K562 (cell line): ENCODE results near the gene FARP1. TPM values are rescaled to one million over a fixed set of nuclear protein-coding genes. Genes with fewer than 3 reads are reported as not detected.

Source experiments
- ATAC-seq: fragments of 200-7000 bp; cut with Tn5 transposase; 3 replicates; pipeline ENCODE4 v1.9.1; 2020; ENCODE audit warnings: moderate library complexity
- BruUV-seq: library from RNA; stranded (reverse); fragments of 400-500 nt; replicated peaks from 2 replicates; lab custom pipeline; 2021; lab: Mats Ljungman, UMichigan
- CTCF ChIA-PET: fragments of 300-600 bp; formaldehyde crosslinking; extraction: SDS; loops from one replicate; lab custom pipeline; 2021; ENCODE audit warnings: low intra/inter-chr PET ratio; lab: Yijun Ruan, JAX
- POLR2A ChIA-PET: fragments of 300-600, 350-650 bp; sonication (Branson Sonifier 250); formaldehyde crosslinking; extraction: SDS; loops from one replicate; lab custom pipeline; 2021; ENCODE audit warnings: antibody characterized with exemption, inconsistent platforms; lab: Yijun Ruan, JAX
- DNase-seq, 4 experiments: peaks; one replicate each; pipeline versions ENCODE4 v3.0.0 to v3.0.0-alpha.2; 2011 to 2018; ENCODE audit warnings: low spot score in 3 of 4, mixed read lengths in 3 of 4; ENCODE audit errors: extremely low read depth in 1 of 4
- FAIRE-seq: peaks from 2 replicates; lab custom pipeline; 2011; peaks lifted over from hg19 to GRCh38; lab: Jason Lieb, UNC
- H2AFZ ChIP-seq: 2 replicates; pipeline ENCODE4 v1.6.0; 2011; ENCODE audit warnings: low read depth, low read length, control low read depth, inconsistent platforms
- H3K27ac ChIP-seq: fragments of 200-600 bp; 3 replicates; pipeline ENCODE4 v1.8.0; 2011; ENCODE audit warnings: low read depth, mild to moderate bottlenecking, control low read depth, inconsistent platforms, low read length, moderate library complexity, mixed read lengths; ENCODE audit errors: extremely low read depth
- H3K27me3 ChIP-seq, 2 experiments: fragments of 300-600 bp in 1 of 2; 2 replicates in 1 of 2; 3 replicates in 1 of 2; pipeline versions ENCODE4 v1.6.0 to v1.8.0; 2011; ENCODE audit warnings: inconsistent platforms in 2 of 2, low read length in 2 of 2, mild to moderate bottlenecking in 1 of 2, mixed read lengths in 1 of 2, moderate library complexity in 1 of 2; ENCODE audit not compliant: control insufficient read depth in 2 of 2, insufficient read depth in 2 of 2
- H3K36me3 ChIP-seq: fragments of 300-600 bp; 3 replicates; pipeline ENCODE4 v1.8.0; 2011; ENCODE audit warnings: mild to moderate bottlenecking, low read length, inconsistent platforms; ENCODE audit not compliant: control insufficient read depth, insufficient read depth
- H3K4me1 ChIP-seq, 2 experiments: fragments of 200-600 bp in 1 of 2; replicated peaks in 1 of 2; 2 replicates in 1 of 2; 3 replicates in 1 of 2; pipeline versions ENCODE4 v1.5.1 to v1.8.0; 2011; ENCODE audit warnings: inconsistent platforms in 2 of 2, low read length in 2 of 2, mild to moderate bottlenecking in 1 of 2, mixed read lengths in 1 of 2, moderate library complexity in 1 of 2; ENCODE audit not compliant: control insufficient read depth in 2 of 2, insufficient read depth in 2 of 2
- H3K4me2 ChIP-seq: 2 replicates; pipeline ENCODE4 v1.6.1; 2011; ENCODE audit warnings: low read length, control low read depth, inconsistent platforms, mixed read lengths; ENCODE audit not compliant: insufficient read depth
- H3K4me3 ChIP-seq: fragments of 200-600 bp; sonication (generic), shearing (Covaris generic); 2 replicates; pipeline ENCODE4 v1.5.1; 2016; ENCODE audit warnings: control low read depth, inconsistent platforms
- H3K79me2 ChIP-seq: fragments of 200-600 bp; 3 replicates; pipeline ENCODE4 v1.8.0; 2011; ENCODE audit warnings: low read length, inconsistent platforms; ENCODE audit not compliant: control insufficient read depth, insufficient read depth
- H3K9ac ChIP-seq, 2 experiments: 2 replicates each; pipeline versions ENCODE4 v1.6.0 to v1.6.1; 2011; ENCODE audit warnings: low read depth in 2 of 2, low read length in 2 of 2, control low read depth in 1 of 2, inconsistent platforms in 1 of 2, mild to moderate bottlenecking in 1 of 2, mixed read lengths in 1 of 2; ENCODE audit not compliant: insufficient read depth in 1 of 2
- H3K9me1 ChIP-seq: one replicate; pipeline ENCODE4 v1.6.0; 2011; ENCODE audit warnings: inconsistent platforms, mild to moderate bottlenecking, low read length, moderate library complexity; ENCODE audit not compliant: control insufficient read depth, insufficient read depth
- H3K9me3 ChIP-seq: replicated peaks from 2 replicates; pipeline ENCODE4 v1.5.1; 2011; ENCODE audit warnings: low read depth, low read length, inconsistent platforms; ENCODE audit not compliant: control insufficient read depth, insufficient read depth
- H4K20me1 ChIP-seq: replicated peaks from 2 replicates; pipeline ENCODE4 v1.6.1; 2011; ENCODE audit warnings: low read length, inconsistent platforms, mixed read lengths; ENCODE audit not compliant: control insufficient read depth, insufficient read depth
- DACH1 ChIP-seq: fragments of 450-650 bp; IDR thresholded peaks from 2 replicates; pipeline ENCODE4 v1.6.1; 2018; ENCODE audit not compliant: partially characterized antibody
- MEF2D ChIP-seq: conservative IDR thresholded peaks from 2 replicates; pipeline ENCODE4 v1.6.1; 2016; ENCODE audit warnings: low read depth, missing genetic modification characterization, missing compliant biosample characterization
- ZKSCAN8 ChIP-seq: fragments of 200-800 bp; sonication (Bioruptor generic); IDR thresholded peaks from 2 replicates; pipeline ENCODE4 v1.6.1; 2016; ENCODE audit warnings: missing genetic modification characterization, missing compliant biosample characterization
- ZNF347 ChIP-seq: fragments of 450-650 bp; formaldehyde crosslinking; IDR thresholded peaks from 2 replicates; pipeline ENCODE4 v1.4.0; 2020; ENCODE audit warnings: low read depth, mild to moderate bottlenecking, moderate library complexity
- WGBS: fragments of 100-300 bp; shearing (Covaris generic); methylation state at CpG from one replicate; pipeline ENCODE4 v1.1.6; 2016; ENCODE audit warnings: low coverage, mixed read lengths; ENCODE audit not compliant: insufficient coverage; ENCODE audit errors: missing lambda C conversion rate; 5-methylcytosine and 5-hydroxymethylcytosine counted together
- in situ Hi-C: fragments of 300-500 bp; cut with MboI; formaldehyde crosslinking; loops from 4 replicates; pipeline ENCODE4 v1.15.0; 2018; ENCODE audit warnings: inconsistent platforms, mixed read lengths
- intact Hi-C: fragments of 100-400 bp; cut with micrococcal nuclease; formaldehyde crosslinking; loops from 2 replicates; pipeline ENCODE4 v1.14.2; 2022
- polyA plus RNA-seq, 8 experiments: library from polyadenylated mRNA; depleted of rRNA in 4 of 8; stranded (reverse) in 5 of 8; unstranded in 3 of 8; fragments of >200 nt; fragmentation: Nextera tagmentation in 2 of 8; fragmentation: Illumina TruSeq in 1 of 8; extraction: Ambion mirVana in 2 of 8; extraction: Trizol in 1 of 8; gene quantifications; 2 replicates each; pipeline versions ENCODE4 v1.2.1 to v1.2.3, GENCODE V29; 2011 to 2014; ENCODE audit warnings: inconsistent platforms in 1 of 8, missing spikeins in 1 of 8
- total RNA-seq, 7 experiments: library from RNA; depleted of rRNA in 6 of 7; stranded (reverse); fragments of >200 nt in 6 of 7; fragmentation: Illumina TruSeq in 2 of 7; extraction: Trizol in 2 of 7; gene quantifications; 2 replicates each; pipeline versions ENCODE4 v1.2.1 to v1.2.3, GENCODE V29; 2011 to 2021; ENCODE audit warnings: low replicate concordance in 1 of 7
- TF ChIP-seq, protein P1 (sequence below), 2 experiments: IDR thresholded peaks; 2 replicates each; pipeline ENCODE4 v1.6.1; 2012; ENCODE audit warnings: improper control_type of control experiment in 2 of 2, low read depth in 2 of 2, low read length in 2 of 2, borderline replicate concordance in 1 of 2
- TF ChIP-seq, protein P2 (sequence below): fragments of 250-450 bp; sonication (Bioruptor Pico); IDR thresholded peaks from 2 replicates; pipeline ENCODE4 v1.8.0; 2021; ENCODE audit warnings: moderate library complexity, mild to moderate bottlenecking, inconsistent platforms

FARP1 gene
- total and polyA plus RNA-seq, 9 of the 15 experiments (the other 6 are each of a cell fraction or from before 2014, with no cell fraction given): 0.03 to 0.29 (median 0.05) TPM; not detected in 3

DNA sequence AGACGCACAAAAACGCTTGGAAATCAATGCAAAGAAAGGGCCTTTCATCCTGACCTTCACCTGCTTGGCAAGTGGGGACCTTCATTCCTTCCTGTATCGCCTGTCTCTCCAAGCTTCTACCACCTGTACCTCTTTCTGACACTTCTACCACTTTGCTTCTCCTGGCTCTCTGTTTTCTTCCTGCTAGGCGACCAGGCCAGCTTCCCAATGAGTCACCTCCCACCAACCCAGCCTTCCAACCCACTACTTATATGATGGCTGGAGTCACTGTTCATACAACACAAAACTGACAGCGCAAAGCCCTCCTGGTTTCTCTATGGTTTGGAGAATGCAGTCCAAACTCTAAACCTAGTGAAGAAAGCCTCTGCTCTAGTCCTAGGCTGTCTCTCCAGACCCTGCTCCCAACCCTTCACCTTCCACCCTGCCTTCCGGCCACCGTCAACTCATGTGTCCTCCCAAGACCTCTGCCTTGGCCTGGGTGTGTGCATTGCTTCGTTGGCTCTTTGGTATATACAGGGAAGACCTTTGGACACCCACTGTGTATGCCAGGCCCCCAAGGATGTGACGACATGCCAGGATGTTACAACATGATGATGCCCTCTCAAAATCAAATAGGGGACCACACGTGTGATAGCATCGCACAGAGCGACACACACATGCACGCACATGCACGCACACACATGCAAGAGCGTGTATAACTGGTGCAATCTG lies 285.5 kb downstream of the FARP1 start (continued):
- TF ChIP-seq, protein P1, sequence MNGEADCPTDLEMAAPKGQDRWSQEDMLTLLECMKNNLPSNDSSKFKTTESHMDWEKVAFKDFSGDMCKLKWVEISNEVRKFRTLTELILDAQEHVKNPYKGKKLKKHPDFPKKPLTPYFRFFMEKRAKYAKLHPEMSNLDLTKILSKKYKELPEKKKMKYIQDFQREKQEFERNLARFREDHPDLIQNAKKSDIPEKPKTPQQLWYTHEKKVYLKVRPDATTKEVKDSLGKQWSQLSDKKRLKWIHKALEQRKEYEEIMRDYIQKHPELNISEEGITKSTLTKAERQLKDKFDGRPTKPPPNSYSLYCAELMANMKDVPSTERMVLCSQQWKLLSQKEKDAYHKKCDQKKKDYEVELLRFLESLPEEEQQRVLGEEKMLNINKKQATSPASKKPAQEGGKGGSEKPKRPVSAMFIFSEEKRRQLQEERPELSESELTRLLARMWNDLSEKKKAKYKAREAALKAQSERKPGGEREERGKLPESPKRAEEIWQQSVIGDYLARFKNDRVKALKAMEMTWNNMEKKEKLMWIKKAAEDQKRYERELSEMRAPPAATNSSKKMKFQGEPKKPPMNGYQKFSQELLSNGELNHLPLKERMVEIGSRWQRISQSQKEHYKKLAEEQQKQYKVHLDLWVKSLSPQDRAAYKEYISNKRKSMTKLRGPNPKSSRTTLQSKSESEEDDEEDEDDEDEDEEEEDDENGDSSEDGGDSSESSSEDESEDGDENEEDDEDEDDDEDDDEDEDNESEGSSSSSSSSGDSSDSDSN (IDR thresholded peaks at IDR 0.05; ENCODE audit: borderline replicate concordance in 1 of 2, low read depth in 2 of 2, low read length in 2 of 2): no peak

DNA sequence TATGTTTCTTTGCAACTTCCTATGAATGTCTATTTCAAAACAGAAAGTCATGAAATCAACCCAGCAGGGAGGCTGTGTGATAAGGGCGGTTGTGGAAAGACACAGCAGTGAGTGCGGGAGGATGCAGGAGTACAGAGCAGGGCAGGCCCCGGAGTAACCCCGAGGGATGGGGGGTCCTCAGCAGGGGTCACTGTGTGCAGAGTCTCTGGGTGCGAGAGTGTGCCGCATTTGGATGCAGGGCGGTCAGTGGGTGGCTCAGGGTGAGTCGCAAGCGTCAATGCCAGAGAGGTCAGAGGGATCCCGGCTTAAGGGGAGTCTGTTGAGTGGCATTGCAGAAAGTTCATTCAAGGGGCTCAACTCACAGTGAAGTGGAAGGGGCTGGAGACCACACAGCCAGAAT lies 286.2 kb downstream of the FARP1 start:
- no peak overlapping the region for H2AFZ ChIP-seq
- 0% methylated on average over 5 of the region's 10 CpGs for WGBS
- TF ChIP-seq, protein P2, sequence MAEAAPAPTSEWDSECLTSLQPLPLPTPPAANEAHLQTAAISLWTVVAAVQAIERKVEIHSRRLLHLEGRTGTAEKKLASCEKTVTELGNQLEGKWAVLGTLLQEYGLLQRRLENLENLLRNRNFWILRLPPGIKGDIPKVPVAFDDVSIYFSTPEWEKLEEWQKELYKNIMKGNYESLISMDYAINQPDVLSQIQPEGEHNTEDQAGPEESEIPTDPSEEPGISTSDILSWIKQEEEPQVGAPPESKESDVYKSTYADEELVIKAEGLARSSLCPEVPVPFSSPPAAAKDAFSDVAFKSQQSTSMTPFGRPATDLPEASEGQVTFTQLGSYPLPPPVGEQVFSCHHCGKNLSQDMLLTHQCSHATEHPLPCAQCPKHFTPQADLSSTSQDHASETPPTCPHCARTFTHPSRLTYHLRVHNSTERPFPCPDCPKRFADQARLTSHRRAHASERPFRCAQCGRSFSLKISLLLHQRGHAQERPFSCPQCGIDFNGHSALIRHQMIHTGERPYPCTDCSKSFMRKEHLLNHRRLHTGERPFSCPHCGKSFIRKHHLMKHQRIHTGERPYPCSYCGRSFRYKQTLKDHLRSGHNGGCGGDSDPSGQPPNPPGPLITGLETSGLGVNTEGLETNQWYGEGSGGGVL (CRISPR knock-in tag): no peak
- no peak for TF ChIP-seq DACH1
- TF ChIP-seq MEF2D (tag): no peak
- no peak for TF ChIP-seq ZKSCAN8 (CRISPR knock-in tag)
- no peak for TF ChIP-seq ZNF347 (CRISPR knock-in tag)
- H3K36me3 ChIP-seq: no peaks in the 10 kb centered on the region
- H3K4me3 ChIP-seq: no peak overlapping the region
- no peak overlapping the region for H3K4me2 ChIP-seq
- no peak for DNase-seq
- no peak for FAIRE-seq
- peaks cover 17 to 62% of the 10 kb centered on the region in 2 experiments for H3K27me3 ChIP-seq
- H3K79me2 ChIP-seq: no peaks in the 10 kb centered on the region
- no TSS peak for BruUV-seq
- ChIA-PET POLR2A (no interaction called here), CTCF (no interaction called here)
- no peak for ATAC-seq
- H3K9ac ChIP-seq: no peak overlapping the region
- H3K4me1 ChIP-seq: peaks cover 0 to 4% of the 10 kb centered on the region in 2 experiments; a peak in 2 of 5 replicates
- H3K9me3 ChIP-seq: no peaks in the 10 kb centered on the region
- intact Hi-C loops: no loop called here
- no peak overlapping the region for H3K27ac ChIP-seq
- no peaks in the 10 kb centered on the region for H4K20me1 ChIP-seq
- no peaks in the 10 kb centered on the region for H3K9me1 ChIP-seq
- in situ Hi-C loops: no loop called here
